Mucosa of descending colon (tissue), 3 donors: Measurements from ENCODE around the gene RAMP3. TPM values are rescaled to one million over a fixed set of nuclear protein-coding genes. Genes with fewer than 3 reads are reported as not detected.

Experiments
- ATAC-seq: fragments of 200-7000 bp; cut with Tn5 transposase; one replicate; pipeline ENCODE4 v1.9.1; 2020; ENCODE audit warnings: mild to moderate bottlenecking, moderate library complexity
- DNase-seq, 3 donors: peaks; one replicate each; pipeline ENCODE4 v3.0.0-alpha.2; 2020
- H3K36me3 ChIP-seq: fragments of 200-600 bp; one replicate; pipeline ENCODE4 v1.8.0; 2021; ENCODE audit warnings: low read depth, mild to moderate bottlenecking
- H3K4me1 ChIP-seq: fragments of 200-600 bp; one replicate; pipeline ENCODE4 v1.8.0; 2021; ENCODE audit warnings: low read depth, mild to moderate bottlenecking
- H3K4me3 ChIP-seq: fragments of 200-600 bp; one replicate; pipeline ENCODE4 v1.8.0; 2021; ENCODE audit warnings: mild to moderate bottlenecking
- H3K9me3 ChIP-seq: fragments of 200-600 bp; one replicate; pipeline ENCODE4 v1.8.0; 2021; ENCODE audit warnings: mild to moderate bottlenecking
- intact Hi-C, 2 donors: fragments of 100-400 bp; cut with DNase I in 1 of 2; cut with micrococcal nuclease in 1 of 2; formaldehyde crosslinking; loops; one replicate each; pipeline versions ENCODE4 v1.11.0 to v1.11.1; 2022; cut with DNase I, micrococcal nuclease
- total RNA-seq, 3 donors: library from RNA; stranded (reverse); fragmentation: NEBNext Ultra II Directional in 2 of 3; extraction: Animal tissue kit (Norgen Biotek cat#: 25700) in 2 of 3; gene quantifications; one replicate each; pipeline versions ENCODE4 v1.2.1 to v1.2.4, GENCODE V29; 2021 to 2023
- TF ChIP-seq, protein P1 (sequence below): fragments of 200-600 bp; IDR thresholded peaks from one replicate; pipeline ENCODE4 v1.8.0; 2022; ENCODE audit warnings: antibody characterized with exemption, mild to moderate bottlenecking
- donor health status: DM: no; HTN: no; CAD: no; lungs with moderate emphysema.
- donor health status: DM: no; HTN: no; CAD: no.
- donor health status: DM: no; HTN: yes; CAD: no.

The RAMP3 gene
- total RNA-seq, 3 donors from 2014 or later, result 5.4 to 13.5 (median 9.0) TPM

DNA sequence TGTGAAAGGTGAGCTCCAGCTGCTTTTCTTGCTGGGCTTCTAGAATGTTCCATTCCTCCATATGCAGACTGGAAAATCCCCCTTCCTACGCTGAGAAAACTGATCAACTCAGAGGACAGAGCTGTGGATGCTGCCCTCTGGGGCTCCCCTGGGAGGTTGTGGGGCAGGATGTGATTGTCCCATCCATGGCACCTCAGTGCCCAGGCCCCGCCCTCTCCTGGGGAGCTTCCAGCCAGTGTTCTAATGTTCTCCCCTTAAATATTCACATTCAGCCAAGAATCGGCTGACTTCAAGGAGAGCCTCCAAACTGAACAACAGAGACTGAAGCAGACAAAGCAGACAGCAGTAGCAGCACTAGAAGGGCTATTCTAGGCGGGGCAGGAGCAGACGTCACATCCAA lies 55.0 kb downstream of the RAMP3 start:
- intact Hi-C loops, result no loop called here
- H3K9me3 ChIP-seq, result no peaks in the 10 kb centered on the region
- H3K4me3 ChIP-seq, result no peak overlapping the region
- no peaks in the 10 kb centered on the region for H3K4me1 ChIP-seq
- DNase-seq, result no peak
- no peak for ATAC-seq
- no peaks in the 10 kb centered on the region for H3K36me3 ChIP-seq
- TF ChIP-seq, protein P1, sequence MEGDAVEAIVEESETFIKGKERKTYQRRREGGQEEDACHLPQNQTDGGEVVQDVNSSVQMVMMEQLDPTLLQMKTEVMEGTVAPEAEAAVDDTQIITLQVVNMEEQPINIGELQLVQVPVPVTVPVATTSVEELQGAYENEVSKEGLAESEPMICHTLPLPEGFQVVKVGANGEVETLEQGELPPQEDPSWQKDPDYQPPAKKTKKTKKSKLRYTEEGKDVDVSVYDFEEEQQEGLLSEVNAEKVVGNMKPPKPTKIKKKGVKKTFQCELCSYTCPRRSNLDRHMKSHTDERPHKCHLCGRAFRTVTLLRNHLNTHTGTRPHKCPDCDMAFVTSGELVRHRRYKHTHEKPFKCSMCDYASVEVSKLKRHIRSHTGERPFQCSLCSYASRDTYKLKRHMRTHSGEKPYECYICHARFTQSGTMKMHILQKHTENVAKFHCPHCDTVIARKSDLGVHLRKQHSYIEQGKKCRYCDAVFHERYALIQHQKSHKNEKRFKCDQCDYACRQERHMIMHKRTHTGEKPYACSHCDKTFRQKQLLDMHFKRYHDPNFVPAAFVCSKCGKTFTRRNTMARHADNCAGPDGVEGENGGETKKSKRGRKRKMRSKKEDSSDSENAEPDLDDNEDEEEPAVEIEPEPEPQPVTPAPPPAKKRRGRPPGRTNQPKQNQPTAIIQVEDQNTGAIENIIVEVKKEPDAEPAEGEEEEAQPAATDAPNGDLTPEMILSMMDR, result no peak

DNA sequence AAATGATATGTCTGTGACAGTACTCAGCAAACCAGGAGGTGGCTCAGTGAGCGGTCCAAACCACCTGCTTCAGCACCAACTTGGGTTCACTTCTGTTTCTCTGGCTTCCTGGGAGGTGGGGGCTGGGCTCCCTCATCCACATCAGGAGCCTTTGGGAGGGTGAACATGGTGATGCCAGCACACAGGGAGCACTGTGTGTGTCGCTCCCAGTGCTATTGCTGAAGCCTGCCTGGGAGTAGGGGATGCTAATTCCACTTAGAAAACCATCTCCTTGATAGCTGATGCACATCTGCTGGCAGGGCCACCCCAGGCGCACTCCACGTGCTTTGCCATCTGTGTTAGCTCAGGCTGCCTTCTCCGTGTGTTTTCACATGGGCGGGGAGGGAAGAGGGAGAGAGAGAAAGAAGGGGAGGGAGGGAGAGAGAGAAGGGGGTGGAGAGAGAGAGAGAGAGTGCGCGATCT lies 58.0 kb downstream of the RAMP3 start:
- TF ChIP-seq, protein P1, result no peak
- Histone ChIP-seq H3K9me3 (no peaks in the 10 kb centered on the region), H3K4me3 (no peak overlapping the region), H3K36me3 (no peaks in the 10 kb centered on the region), H3K4me1 (no peaks in the 10 kb centered on the region)
- no peak for ATAC-seq
- DNase-seq, result no peak
- intact Hi-C loops, result no loop called here

DNA sequence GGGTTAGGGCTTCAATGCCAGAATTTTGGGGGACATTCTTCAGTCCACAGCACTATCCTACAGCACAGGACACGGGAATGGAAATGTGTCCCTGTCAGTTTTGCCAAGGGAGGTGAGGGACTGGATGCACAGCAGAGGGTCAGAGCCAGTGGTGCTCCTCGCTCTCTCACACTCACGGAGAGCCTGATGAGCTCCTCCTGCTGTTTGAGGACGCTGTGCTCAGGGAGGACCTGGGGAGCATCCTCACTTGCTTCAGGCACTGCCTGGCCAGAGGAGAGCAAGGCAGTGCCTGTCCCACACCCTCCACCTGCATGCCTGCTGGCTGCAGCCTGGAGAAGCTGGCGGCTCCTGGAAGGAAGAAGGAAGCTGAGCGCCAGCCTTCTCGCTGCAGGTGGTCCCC lies 58.6 kb downstream of the RAMP3 start:
- intact Hi-C loops, result no loop called here
- Histone ChIP-seq H3K4me1 (no peaks in the 10 kb centered on the region), H3K4me3 (no peak overlapping the region), H3K36me3 (no peaks in the 10 kb centered on the region), H3K9me3 (no peaks in the 10 kb centered on the region)
- ATAC-seq (no peak), DNase-seq (no peak)
- TF ChIP-seq, protein P1, result no peak

DNA sequence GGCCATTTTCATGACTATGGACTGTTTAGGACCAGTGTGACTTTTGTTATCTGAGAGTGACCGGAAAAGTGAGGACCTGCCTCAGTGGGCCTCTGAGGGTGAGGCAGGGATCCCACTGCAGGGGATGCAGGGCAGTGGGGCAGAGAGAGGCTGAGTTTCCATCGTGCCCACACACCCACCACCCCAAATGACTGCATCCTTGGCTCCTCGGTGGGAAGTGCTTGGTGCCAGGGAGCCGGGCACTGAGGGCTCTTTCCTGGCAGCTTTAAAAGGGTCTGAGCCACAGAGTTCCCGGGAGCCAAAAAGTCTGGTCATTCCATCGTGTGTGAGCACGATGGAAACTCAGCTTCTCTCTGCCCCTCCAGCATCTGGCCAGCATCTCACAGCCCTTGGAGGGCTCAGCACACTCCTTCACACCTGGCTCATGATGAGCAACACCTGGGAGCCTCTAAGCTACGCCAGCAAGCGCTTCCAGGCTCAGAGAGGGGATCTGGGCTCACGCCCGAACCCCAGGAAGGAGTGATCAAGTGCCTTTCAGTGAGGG lies 59.1 kb downstream of the RAMP3 start:
- TF ChIP-seq, protein P1, result no peak
- intact Hi-C loops, result no loop called here
- DNase-seq, result no peak
- no peaks in the 10 kb centered on the region for H3K9me3 ChIP-seq
- H3K4me1 ChIP-seq, result no peaks in the 10 kb centered on the region
- no peak for ATAC-seq
- no peaks in the 10 kb centered on the region for H3K36me3 ChIP-seq
- H3K4me3 ChIP-seq, result no peak overlapping the region

DNA sequence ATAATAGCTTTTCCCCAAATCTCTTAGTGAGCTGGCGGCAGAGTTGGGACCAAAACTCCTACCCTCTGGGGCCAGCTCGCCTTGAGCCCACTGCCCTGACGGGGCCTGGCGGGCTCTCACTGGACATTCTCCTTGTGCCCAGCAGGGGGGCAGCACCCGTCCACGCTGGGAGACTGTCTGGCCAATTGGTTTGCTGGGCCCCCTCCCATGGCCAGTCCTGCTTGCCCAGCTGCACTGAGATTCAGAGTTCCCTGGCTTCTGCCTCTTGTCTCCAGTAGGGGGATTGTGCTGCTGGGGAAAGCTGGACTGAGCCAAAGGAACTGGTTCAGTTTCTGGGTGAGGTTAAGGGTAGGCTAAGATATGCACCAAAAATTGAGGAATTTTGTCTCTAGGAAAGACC lies 59.8 kb downstream of the RAMP3 start:
- Histone ChIP-seq H3K9me3 (no peaks in the 10 kb centered on the region), H3K4me3 (no peak overlapping the region), H3K4me1 (no peaks in the 10 kb centered on the region), H3K36me3 (no peaks in the 10 kb centered on the region)
- no peak for DNase-seq
- intact Hi-C loops, result no loop called here
- ATAC-seq, result no peak
- TF ChIP-seq, protein P1, result no peak

DNA sequence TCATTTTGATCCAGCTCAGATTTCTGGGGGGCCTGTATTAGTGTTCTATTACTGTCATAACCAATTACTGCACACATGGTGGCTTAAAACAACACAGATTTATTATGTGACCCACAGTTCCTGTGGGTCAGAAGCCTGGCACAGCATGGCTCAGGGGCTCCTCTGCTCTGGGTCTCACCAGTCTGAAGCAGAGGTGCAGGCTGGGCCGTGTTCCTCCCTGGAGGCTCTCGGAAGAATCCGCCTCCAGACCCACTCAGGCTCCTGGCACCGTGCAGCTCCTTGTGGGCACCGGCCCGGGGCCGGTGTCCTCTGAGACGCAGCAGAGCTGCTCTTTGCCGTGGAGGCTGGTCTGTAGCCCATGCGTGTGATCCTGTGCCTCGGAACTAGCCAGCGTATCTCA lies 61.5 kb downstream of the RAMP3 start:
- intact Hi-C loops, result no loop called here
- ATAC-seq, result no peak
- no peaks in the 10 kb centered on the region for H3K36me3 ChIP-seq
- TF ChIP-seq, protein P1, result no peak
- no peak overlapping the region for H3K4me3 ChIP-seq
- DNase-seq, result no peak
- no peaks in the 10 kb centered on the region for H3K9me3 ChIP-seq
- H3K4me1 ChIP-seq, result no peaks in the 10 kb centered on the region
